ENCODE results near the gene CD81. TPM values are rescaled to one million over a fixed set of nuclear protein-coding genes. Genes with fewer than 3 reads are reported as not detected.

CD81 gene
- total RNA-seq, 1 donor from 2014 or later, result 183 TPM

DNA sequence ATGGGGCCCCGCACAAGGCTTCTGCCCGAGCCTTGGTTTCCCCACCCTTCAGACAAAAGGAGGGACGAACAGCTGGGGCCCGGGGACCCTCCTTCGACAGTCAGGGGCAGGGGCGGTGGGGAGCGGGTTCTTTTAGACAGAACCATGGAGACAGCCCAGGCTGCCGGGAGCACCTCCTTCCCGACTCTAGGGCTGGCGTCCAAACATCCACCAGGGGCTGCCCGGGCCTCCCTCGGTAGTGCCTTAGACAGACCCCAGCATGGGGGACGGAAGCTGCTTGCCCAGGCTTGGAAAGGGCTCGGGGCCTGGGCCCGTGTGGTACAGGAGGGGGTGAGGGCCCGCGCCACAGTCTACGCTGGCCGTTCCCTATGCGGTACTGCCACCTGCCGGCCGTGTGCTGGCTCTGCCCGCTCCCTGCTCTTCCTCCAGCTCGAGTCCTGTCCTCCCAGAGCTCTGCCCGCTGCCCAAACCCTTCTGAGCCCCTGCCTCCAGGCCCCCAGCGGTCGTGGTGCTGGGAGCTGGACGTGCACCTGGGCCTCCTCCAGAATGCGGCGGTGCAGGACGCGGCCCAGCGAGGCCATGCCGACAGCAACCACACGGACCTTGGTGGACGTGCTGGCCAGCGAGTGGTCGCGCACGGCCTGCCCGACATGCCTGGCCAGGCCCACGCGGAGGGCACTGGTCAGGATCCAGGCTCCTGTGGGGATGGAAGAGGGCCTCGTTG lies 43.6 kb downstream of the CD81 start:
- no peak overlapping the region for H3K4me3 ChIP-seq (ENCODE audit: low read depth, low read length)
- no peak for DNase-seq (ENCODE audit: low read depth)
- TF ChIP-seq, protein P1, sequence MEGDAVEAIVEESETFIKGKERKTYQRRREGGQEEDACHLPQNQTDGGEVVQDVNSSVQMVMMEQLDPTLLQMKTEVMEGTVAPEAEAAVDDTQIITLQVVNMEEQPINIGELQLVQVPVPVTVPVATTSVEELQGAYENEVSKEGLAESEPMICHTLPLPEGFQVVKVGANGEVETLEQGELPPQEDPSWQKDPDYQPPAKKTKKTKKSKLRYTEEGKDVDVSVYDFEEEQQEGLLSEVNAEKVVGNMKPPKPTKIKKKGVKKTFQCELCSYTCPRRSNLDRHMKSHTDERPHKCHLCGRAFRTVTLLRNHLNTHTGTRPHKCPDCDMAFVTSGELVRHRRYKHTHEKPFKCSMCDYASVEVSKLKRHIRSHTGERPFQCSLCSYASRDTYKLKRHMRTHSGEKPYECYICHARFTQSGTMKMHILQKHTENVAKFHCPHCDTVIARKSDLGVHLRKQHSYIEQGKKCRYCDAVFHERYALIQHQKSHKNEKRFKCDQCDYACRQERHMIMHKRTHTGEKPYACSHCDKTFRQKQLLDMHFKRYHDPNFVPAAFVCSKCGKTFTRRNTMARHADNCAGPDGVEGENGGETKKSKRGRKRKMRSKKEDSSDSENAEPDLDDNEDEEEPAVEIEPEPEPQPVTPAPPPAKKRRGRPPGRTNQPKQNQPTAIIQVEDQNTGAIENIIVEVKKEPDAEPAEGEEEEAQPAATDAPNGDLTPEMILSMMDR (conservative IDR thresholded peaks at IDR 0.05; ENCODE audit: low read depth, low read length), result peak; percentile 82

GRCh38 chr11:2421226-2421994 lies 44.3 kb downstream of the CD81 start:
- TF ChIP-seq, protein P1 (conservative IDR thresholded peaks at IDR 0.05; ENCODE audit: low read depth, low read length), result no peak
- no peak for DNase-seq (ENCODE audit: low read depth)
- H3K4me3 ChIP-seq (ENCODE audit: low read depth, low read length), result no peak overlapping the region

DNA sequence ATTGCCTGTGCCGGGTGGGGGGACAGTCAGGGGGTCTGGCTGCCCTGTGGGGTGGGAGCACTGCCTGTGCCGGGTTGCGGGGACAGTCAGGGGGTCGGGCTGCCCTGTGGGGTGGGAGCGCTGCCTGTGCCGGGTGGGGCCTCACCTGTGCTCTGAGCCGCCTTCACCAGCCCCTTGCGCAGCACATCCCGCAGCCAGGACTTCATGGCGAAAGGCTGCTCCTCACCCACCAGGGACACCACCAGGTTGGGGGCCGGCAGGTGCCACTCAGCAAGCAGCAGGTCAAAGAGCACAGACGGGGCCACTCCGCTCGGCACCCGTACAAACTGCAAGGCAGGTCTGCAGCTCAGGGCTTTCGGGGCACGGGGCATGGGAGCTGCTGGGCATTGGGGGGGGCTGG lies 44.9 kb downstream of the CD81 start:
- DNase-seq (ENCODE audit: low read depth), result no peak
- no peak overlapping the region for H3K4me3 ChIP-seq (ENCODE audit: low read depth, low read length)
- TF ChIP-seq, protein P1 (conservative IDR thresholded peaks at IDR 0.05; ENCODE audit: low read depth, low read length), result no peak

GRCh38 chr11:2422461-2423156 lies 45.5 kb downstream of the CD81 start:
- no peak overlapping the region for H3K4me3 ChIP-seq (ENCODE audit: low read depth, low read length)
- DNase-seq (ENCODE audit: low read depth), result no peak
- TF ChIP-seq, protein P1 (conservative IDR thresholded peaks at IDR 0.05; ENCODE audit: low read depth, low read length), result no peak

DNA sequence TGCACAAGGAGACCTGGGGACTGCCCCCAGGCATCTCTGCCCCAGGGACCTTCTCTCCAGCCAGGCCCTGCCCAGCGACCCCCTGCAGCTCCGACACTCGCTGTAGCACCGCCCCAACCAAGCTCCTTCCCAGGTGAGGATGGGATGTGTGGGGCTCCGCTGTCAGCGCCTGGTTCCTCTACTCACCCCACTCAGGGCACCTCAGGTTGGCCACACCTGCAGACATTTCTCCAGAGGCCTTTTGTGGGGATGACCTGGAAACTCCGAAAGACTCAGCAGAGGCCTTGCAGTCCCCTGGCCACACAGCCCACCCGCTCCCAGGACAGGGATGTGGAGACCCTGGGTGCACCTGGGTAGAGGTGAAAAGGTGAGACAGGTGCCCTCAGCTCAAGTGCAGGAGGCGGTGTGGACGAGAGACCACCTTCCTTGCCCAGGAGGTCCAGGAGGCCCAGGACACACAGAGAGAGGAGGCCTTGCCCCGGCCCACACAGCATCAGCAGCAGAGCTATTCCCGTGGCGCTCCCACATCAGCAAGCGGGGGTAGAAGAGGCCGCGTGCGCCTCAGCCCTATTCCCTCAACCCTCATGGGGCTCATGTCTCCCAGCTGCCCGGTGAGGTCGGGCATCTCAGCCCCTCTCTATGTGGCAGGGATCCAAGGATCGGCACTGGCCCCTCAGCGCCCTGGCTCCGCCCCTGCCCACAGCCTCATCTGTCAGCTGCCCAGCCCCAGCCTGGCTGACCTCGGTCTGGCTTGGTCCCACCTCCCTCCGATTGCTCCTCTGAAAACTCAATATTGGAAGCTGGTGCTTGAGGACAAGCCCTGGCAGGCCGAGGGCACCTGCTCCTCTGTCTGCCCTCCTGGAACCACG lies 46.3 kb downstream of the CD81 start:
- no peak overlapping the region for H3K4me3 ChIP-seq (ENCODE audit: low read depth, low read length)
- DNase-seq (ENCODE audit: low read depth), result no peak
- TF ChIP-seq, protein P1 (conservative IDR thresholded peaks at IDR 0.05; ENCODE audit: low read depth, low read length), result no peak

DNA sequence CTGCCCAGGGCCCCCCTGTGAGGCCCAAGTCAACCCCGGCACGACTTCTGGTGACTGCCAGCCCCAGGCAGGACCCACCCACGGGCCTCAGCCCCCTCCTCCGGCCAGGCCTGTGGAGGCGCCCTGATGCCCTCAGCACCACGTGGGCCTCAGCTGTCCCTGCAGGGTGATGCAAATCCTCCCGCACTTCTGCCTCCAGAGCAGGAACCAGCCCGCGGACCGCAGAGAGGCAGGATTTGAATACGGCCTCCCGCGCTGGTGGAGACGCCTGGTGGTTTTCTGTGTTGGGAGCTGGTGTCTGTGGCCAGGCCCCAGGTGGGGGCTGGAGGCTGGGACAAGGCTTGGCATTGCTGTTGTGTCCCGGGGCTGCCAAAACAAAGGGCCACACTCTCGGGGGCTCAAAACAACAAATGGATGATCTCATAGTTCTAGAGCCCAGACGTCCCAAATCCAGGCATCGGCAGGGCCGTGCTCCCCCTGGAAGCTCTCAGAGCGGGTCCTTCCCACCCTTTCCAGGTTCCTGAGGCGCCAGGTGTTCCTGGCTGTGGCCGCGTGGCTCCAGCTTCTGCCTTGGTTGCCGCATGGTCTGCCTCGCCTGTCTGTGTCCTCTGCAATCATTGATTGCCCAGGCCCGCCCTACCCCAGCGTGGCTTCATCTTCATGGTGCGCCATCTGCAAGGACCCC lies 47.8 kb downstream of the CD81 start:
- TF ChIP-seq, protein P1 (conservative IDR thresholded peaks at IDR 0.05; ENCODE audit: low read depth, low read length), result no peak
- no peak for DNase-seq (ENCODE audit: low read depth)
- no peak overlapping the region for H3K4me3 ChIP-seq (ENCODE audit: low read depth, low read length)

Data from epithelial cell of proximal tubule (primary cell).